ENCODE results near the gene EYS. TPM values are rescaled to one million over a fixed set of nuclear protein-coding genes. Genes with fewer than 3 reads are reported as not detected.

Gene EYS
- total and polyA plus RNA-seq, 3 experiments from 2014 or later = not detected

DNA sequence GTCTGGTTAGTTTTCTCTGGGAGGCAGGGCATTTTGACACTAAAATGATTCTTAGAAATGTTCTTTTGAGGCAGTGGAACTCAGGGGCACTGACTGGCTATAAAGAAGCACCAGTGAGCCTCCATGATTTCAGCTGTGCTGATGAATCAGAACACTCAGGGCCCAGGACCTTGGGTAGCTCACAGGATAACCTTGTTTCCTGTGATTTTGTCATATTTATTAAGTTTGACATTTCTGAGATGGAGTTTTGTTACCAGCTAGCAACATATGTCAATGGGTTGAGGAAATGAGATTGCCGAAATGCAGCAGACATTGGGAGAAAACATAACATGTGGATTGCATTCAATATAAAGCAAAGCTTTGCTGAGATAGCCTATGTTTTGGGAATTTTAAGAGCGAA, 802.4 kb downstream of the EYS start:
- Mint-ChIP-seq H3K4me1 (no peaks in the 10 kb centered on the region), H3K36me3 (no peaks in the 10 kb centered on the region), H3K27me3 (no peaks in the 10 kb centered on the region), H3K4me3 (no peak overlapping the region), H3K9me3 (peaks cover 0 to 11% (median 4%) of the 10 kb centered on the region in 5 donors), H3K27ac (no peak overlapping the region)
- ChIA-PET CTCF (no interaction called here), POLR2A (no interaction called here)
- no peaks in the 10 kb centered on the region for H3K27me3 ChIP-seq (ENCODE audit: insufficient read depth, low read length, poor library complexity, severe bottlenecking)
- DNase-seq = no peak
- H3K36me3 ChIP-seq (ENCODE audit: insufficient read depth, low read length) = no peaks in the 10 kb centered on the region
- no peaks in the 10 kb centered on the region for H3K4me1 ChIP-seq (ENCODE audit: insufficient read depth, low read length)
- H3K27ac ChIP-seq (ENCODE audit: low read depth, low read length) = no peak overlapping the region
- no peaks in the 10 kb centered on the region for H3K9me3 ChIP-seq (ENCODE audit: low read length)
- no peak overlapping the region for H3K4me3 ChIP-seq (ENCODE audit: low read length)

DNA sequence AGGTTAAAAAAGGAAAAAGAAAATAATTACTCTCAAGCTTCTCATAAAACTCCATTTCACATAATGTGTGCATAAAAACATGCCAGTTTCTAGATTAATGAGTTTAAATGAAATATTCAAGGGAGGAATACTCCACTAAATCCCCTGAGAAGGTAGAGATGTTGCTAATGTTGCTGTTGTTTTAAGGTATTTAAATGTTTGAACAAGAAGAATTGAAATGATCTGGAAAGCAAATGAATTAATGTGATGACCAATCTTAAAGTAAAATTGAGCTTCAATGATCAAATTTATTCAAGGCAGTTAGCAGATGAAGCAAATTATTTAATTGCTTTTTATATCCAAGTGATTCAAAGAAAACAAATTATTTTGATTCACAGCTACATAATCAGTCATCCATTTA, 804.4 kb downstream of the EYS start:
- Histone ChIP-seq H3K27ac (ENCODE audit: low read depth, low read length) (no peak overlapping the region), H3K4me1 (ENCODE audit: insufficient read depth, low read length) (no peaks in the 10 kb centered on the region), H3K36me3 (ENCODE audit: insufficient read depth, low read length) (no peaks in the 10 kb centered on the region), H3K4me3 (ENCODE audit: low read length) (no peak overlapping the region), H3K27me3 (ENCODE audit: insufficient read depth, low read length, poor library complexity, severe bottlenecking) (no peaks in the 10 kb centered on the region), H3K9me3 (ENCODE audit: low read length) (no peaks in the 10 kb centered on the region)
- Mint-ChIP-seq H3K27ac (no peak overlapping the region), H3K9me3 (peaks cover 1 to 11% (median 3%) of the 10 kb centered on the region in 5 donors), H3K27me3 (no peaks in the 10 kb centered on the region), H3K36me3 (no peaks in the 10 kb centered on the region), H3K4me1 (no peaks in the 10 kb centered on the region), H3K4me3 (no peak overlapping the region)
- DNase-seq = no peak
- ChIA-PET CTCF (no interaction called here), POLR2A (no interaction called here)

GRCh38 chr6:64896939-64897338, 810.1 kb downstream of the EYS start:
- Histone ChIP-seq H3K36me3 (ENCODE audit: insufficient read depth, low read length) (no peaks in the 10 kb centered on the region), H3K27ac (ENCODE audit: low read depth, low read length) (no peak overlapping the region), H3K27me3 (ENCODE audit: insufficient read depth, low read length, poor library complexity, severe bottlenecking) (no peaks in the 10 kb centered on the region), H3K9me3 (ENCODE audit: low read length) (no peaks in the 10 kb centered on the region), H3K4me1 (ENCODE audit: insufficient read depth, low read length) (no peaks in the 10 kb centered on the region), H3K4me3 (ENCODE audit: low read length) (no peak overlapping the region)
- Mint-ChIP-seq H3K4me1 (no peaks in the 10 kb centered on the region), H3K9me3 (peaks cover 0 to 13% (median 10%) of the 10 kb centered on the region in 5 donors), H3K27me3 (no peaks in the 10 kb centered on the region), H3K36me3 (no peaks in the 10 kb centered on the region), H3K27ac (no peak overlapping the region), H3K4me3 (no peak overlapping the region)
- ChIA-PET CTCF (no interaction called here), POLR2A (no interaction called here)
- no peak for DNase-seq

DNA sequence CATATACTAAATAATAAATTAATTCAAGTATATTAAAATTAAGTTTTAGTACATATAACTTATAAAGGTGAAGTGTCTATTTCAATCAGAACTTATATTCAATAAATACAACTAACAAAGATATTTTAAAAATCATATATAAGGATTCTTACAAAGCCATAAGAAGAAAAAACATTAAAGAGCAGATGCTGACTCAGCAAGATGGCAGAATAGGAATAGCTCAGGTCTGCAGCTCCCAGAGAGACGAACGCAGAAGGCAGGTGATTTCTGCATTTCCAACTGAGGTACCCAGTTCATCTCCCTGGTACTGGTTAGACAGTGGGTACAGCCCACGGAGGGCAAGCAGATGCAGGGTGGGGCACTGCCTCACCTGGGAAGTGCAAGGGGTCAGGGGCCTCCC, 811.1 kb downstream of the EYS start:
- no peak overlapping the region for H3K27ac ChIP-seq (ENCODE audit: low read depth, low read length)
- H3K27me3 Mint-ChIP-seq = no peaks in the 10 kb centered on the region
- H3K4me1 ChIP-seq (ENCODE audit: insufficient read depth, low read length) = no peaks in the 10 kb centered on the region
- CTCF ChIA-PET = no interaction called here
- POLR2A ChIA-PET = no interaction called here
- no peaks in the 10 kb centered on the region for H3K4me1 Mint-ChIP-seq
- H3K9me3 Mint-ChIP-seq = peaks cover 0 to 17% (median 10%) of the 10 kb centered on the region in 5 donors
- DNase-seq = no peak
- no peak overlapping the region for H3K27ac Mint-ChIP-seq
- no peak overlapping the region for H3K4me3 Mint-ChIP-seq
- no peaks in the 10 kb centered on the region for H3K36me3 Mint-ChIP-seq
- no peak overlapping the region for H3K4me3 ChIP-seq (ENCODE audit: low read length)
- H3K36me3 ChIP-seq (ENCODE audit: insufficient read depth, low read length) = no peaks in the 10 kb centered on the region
- no peaks in the 10 kb centered on the region for H3K27me3 ChIP-seq (ENCODE audit: insufficient read depth, low read length, poor library complexity, severe bottlenecking)
- no peaks in the 10 kb centered on the region for H3K9me3 ChIP-seq (ENCODE audit: low read length)

- Mint-ChIP-seq H3K27me3 (no peaks in the 10 kb centered on the region), H3K4me1 (no peaks in the 10 kb centered on the region), H3K9me3 (peaks cover 4 to 25% (median 7%) of the 10 kb centered on the region in 5 donors), H3K27ac (no peak overlapping the region), H3K4me3 (no peak overlapping the region), H3K36me3 (no peaks in the 10 kb centered on the region)
- H3K4me1 ChIP-seq (ENCODE audit: insufficient read depth, low read length) = no peaks in the 10 kb centered on the region
- ChIA-PET CTCF (no interaction called here), POLR2A (no interaction called here)
- DNase-seq = no peak
- H3K4me3 ChIP-seq (ENCODE audit: low read length) = no peak overlapping the region
- no peak overlapping the region for H3K27ac ChIP-seq (ENCODE audit: low read depth, low read length)
- no peaks in the 10 kb centered on the region for H3K27me3 ChIP-seq (ENCODE audit: insufficient read depth, low read length, poor library complexity, severe bottlenecking)
- H3K36me3 ChIP-seq (ENCODE audit: insufficient read depth, low read length) = no peaks in the 10 kb centered on the region
- no peaks in the 10 kb centered on the region for H3K9me3 ChIP-seq (ENCODE audit: low read length)
Measured at GRCh38 chr6:64890609-64891008, 816.4 kb downstream of the EYS start.

DNA sequence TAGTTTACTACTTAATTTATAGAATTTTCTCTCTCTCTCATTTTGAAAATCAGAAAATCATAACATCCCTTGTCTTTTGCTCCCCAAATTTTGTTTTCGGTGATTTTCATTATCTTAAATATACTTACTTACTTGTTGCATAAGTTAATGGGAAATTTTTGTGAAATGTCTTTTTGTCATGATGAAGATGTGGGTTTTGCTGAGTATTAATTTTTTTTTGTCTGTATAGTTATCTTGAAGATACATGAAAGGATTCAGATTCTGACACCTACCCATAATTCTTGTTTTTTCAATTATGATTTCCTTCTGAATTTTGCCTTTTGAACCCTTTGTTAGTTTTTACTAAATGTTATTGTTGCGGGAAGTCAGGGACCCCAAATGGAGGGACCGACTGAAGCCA, 817.9 kb downstream of the EYS start:
- DNase-seq = no peak
- Histone ChIP-seq H3K4me3 (ENCODE audit: low read length) (no peak overlapping the region), H3K36me3 (ENCODE audit: insufficient read depth, low read length) (no peaks in the 10 kb centered on the region), H3K9me3 (ENCODE audit: low read length) (no peaks in the 10 kb centered on the region), H3K4me1 (ENCODE audit: insufficient read depth, low read length) (no peaks in the 10 kb centered on the region), H3K27me3 (ENCODE audit: insufficient read depth, low read length, poor library complexity, severe bottlenecking) (no peaks in the 10 kb centered on the region), H3K27ac (ENCODE audit: low read depth, low read length) (no peak overlapping the region)
- Mint-ChIP-seq H3K36me3 (no peaks in the 10 kb centered on the region), H3K27ac (no peak overlapping the region), H3K4me1 (no peaks in the 10 kb centered on the region), H3K9me3 (peaks cover 4 to 19% (median 7%) of the 10 kb centered on the region in 5 donors), H3K27me3 (no peaks in the 10 kb centered on the region), H3K4me3 (no peak overlapping the region)
- CTCF ChIA-PET = no interaction called here
- POLR2A ChIA-PET = no interaction called here

DNA sequence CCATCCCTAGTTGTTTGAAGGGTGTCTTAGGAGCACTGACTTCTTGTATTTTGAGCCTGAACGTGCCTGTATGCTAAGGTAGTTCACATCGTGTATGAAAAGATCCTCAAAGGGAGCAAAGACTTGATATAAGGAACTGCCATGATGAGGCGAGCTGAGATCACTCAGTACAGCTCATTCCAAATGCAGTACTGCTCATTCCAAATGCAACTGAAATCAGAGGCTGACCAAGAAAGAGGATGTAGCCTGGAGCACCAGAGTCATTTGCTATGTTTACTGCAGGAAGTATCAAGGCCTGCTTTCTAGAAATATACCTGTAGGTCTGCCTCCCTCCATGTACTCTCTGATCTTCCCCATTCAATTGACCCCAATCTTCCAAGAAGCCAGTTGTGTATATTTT, 832.2 kb downstream of the EYS start:
- H3K36me3 ChIP-seq (ENCODE audit: insufficient read depth, low read length) = no peaks in the 10 kb centered on the region
- no peak overlapping the region for H3K27ac ChIP-seq (ENCODE audit: low read depth, low read length)
- H3K27me3 Mint-ChIP-seq = no peaks in the 10 kb centered on the region
- no peaks in the 10 kb centered on the region for H3K4me1 Mint-ChIP-seq
- no peak overlapping the region for H3K27ac Mint-ChIP-seq
- peaks cover 2 to 23% (median 19%) of the 10 kb centered on the region in 5 donors for H3K9me3 Mint-ChIP-seq
- no peaks in the 10 kb centered on the region for H3K4me1 ChIP-seq (ENCODE audit: insufficient read depth, low read length)
- no peak overlapping the region for H3K4me3 ChIP-seq (ENCODE audit: low read length)
- no peaks in the 10 kb centered on the region for H3K27me3 ChIP-seq (ENCODE audit: insufficient read depth, low read length, poor library complexity, severe bottlenecking)
- no peak overlapping the region for H3K4me3 Mint-ChIP-seq
- H3K36me3 Mint-ChIP-seq = no peaks in the 10 kb centered on the region
- POLR2A ChIA-PET = no interaction called here
- H3K9me3 ChIP-seq (ENCODE audit: low read length) = no peaks in the 10 kb centered on the region
- CTCF ChIA-PET = no interaction called here
- DNase-seq = no peak

DNA sequence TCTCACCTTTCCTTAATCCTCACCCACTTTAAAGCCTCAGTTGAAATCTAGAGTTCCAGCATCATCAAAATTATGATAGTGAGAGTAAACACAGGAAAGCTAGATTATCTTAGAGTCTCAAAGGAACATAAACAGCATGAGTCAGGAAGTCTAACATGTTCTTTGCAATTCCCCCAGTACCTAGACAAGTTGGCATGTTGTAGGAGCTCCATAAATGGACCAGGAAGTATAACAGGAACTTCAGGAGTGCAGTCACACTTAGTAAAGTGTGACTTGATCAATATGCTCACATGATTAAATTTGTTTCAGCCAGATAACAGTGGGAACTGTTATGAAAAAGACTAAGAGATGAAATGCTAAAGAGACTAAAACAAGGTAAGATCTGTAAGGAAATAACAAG, 834.4 kb downstream of the EYS start:
- Histone ChIP-seq H3K27ac (ENCODE audit: low read depth, low read length) (no peak overlapping the region), H3K4me3 (ENCODE audit: low read length) (no peak overlapping the region), H3K27me3 (ENCODE audit: insufficient read depth, low read length, poor library complexity, severe bottlenecking) (no peaks in the 10 kb centered on the region), H3K36me3 (ENCODE audit: insufficient read depth, low read length) (no peaks in the 10 kb centered on the region), H3K9me3 (ENCODE audit: low read length) (no peaks in the 10 kb centered on the region), H3K4me1 (ENCODE audit: insufficient read depth, low read length) (no peaks in the 10 kb centered on the region)
- ChIA-PET CTCF (no interaction called here), POLR2A (no interaction called here)
- H3K27me3 Mint-ChIP-seq = no peaks in the 10 kb centered on the region
- no peak overlapping the region for H3K4me3 Mint-ChIP-seq
- no peak for DNase-seq
- no peak overlapping the region for H3K27ac Mint-ChIP-seq
- no peaks in the 10 kb centered on the region for H3K4me1 Mint-ChIP-seq
- H3K36me3 Mint-ChIP-seq = no peaks in the 10 kb centered on the region
- H3K9me3 Mint-ChIP-seq = peaks cover 2 to 29% (median 18%) of the 10 kb centered on the region in 5 donors

- Histone ChIP-seq H3K27ac (ENCODE audit: low read depth, low read length) (no peak overlapping the region), H3K36me3 (ENCODE audit: insufficient read depth, low read length) (no peaks in the 10 kb centered on the region), H3K9me3 (ENCODE audit: low read length) (no peaks in the 10 kb centered on the region), H3K4me3 (ENCODE audit: low read length) (no peak overlapping the region), H3K27me3 (ENCODE audit: insufficient read depth, low read length, poor library complexity, severe bottlenecking) (no peaks in the 10 kb centered on the region), H3K4me1 (ENCODE audit: insufficient read depth, low read length) (no peaks in the 10 kb centered on the region)
- H3K27ac Mint-ChIP-seq = no peak overlapping the region
- H3K36me3 Mint-ChIP-seq = no peaks in the 10 kb centered on the region
- peaks cover 4 to 28% (median 8%) of the 10 kb centered on the region in 5 donors for H3K9me3 Mint-ChIP-seq
- no peak overlapping the region for H3K4me3 Mint-ChIP-seq
- POLR2A ChIA-PET = no interaction called here
- no peaks in the 10 kb centered on the region for H3K27me3 Mint-ChIP-seq
- H3K4me1 Mint-ChIP-seq = no peaks in the 10 kb centered on the region
- CTCF ChIA-PET = no interaction called here
- no peak for DNase-seq
Measured at GRCh38 chr6:64861039-64861651, 845.9 kb downstream of the EYS start.

All from CD8-positive, alpha-beta memory T cell (primary cell).